ENCODE results near the gene SLC6A20. TPM values are rescaled to one million over a fixed set of nuclear protein-coding genes. Genes with fewer than 3 reads are reported as not detected.

Gene SLC6A20, protein sequence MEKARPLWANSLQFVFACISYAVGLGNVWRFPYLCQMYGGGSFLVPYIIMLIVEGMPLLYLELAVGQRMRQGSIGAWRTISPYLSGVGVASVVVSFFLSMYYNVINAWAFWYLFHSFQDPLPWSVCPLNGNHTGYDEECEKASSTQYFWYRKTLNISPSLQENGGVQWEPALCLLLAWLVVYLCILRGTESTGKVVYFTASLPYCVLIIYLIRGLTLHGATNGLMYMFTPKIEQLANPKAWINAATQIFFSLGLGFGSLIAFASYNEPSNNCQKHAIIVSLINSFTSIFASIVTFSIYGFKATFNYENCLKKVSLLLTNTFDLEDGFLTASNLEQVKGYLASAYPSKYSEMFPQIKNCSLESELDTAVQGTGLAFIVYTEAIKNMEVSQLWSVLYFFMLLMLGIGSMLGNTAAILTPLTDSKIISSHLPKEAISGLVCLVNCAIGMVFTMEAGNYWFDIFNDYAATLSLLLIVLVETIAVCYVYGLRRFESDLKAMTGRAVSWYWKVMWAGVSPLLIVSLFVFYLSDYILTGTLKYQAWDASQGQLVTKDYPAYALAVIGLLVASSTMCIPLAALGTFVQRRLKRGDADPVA
- total RNA-seq, result 0.50 and 3.5 TPM in 2 replicates

DNA sequence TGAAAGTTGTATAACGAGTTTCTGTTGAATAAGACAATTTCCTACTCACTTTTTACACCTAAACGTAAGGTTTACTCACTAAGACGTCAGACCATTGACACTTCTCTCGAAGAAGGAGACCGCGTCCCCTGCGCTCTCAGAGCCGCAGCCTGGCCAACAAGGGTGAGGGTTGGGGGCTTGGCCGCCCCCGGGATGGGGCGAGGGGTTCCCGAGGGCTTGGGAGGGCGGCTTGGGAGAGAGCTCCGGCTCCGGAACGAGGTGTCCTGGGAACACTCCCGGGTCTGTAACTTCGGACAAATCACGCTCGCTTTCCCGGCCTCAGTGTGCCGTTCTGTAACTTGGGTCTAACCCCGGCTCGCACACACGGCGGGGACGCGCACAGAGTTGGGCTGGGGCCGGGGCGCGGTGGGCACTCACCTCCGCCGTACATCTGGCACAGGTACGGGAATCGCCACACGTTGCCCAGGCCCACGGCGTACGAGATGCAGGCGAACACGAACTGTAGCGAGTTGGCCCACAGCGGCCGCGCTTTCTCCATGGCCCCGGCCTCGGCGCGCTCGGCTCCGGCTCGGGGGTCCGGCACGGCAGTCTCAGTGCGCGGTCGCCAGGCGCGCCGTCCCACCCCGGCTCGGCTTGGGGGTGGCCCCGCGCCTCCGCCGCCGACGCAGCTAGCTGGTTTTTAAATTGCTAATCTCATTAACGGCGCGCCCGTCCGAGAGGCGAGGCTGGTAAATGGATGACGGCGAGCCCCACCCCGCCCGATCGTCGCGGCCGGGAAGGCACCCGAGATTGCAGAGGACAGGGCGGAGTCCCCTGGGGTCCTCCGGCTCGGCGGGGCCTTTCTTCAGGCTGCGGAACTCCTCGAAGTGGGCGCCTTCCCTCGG is at the start of gene SLC6A20:
Gene SLC6A20 (minus strand): TSS at position 655 of the 884 bp plus-strand sequence. CDS start 117 bp downstream, at position 538.
- DNase-seq (ENCODE audit: low read depth), result no peak

DNA sequence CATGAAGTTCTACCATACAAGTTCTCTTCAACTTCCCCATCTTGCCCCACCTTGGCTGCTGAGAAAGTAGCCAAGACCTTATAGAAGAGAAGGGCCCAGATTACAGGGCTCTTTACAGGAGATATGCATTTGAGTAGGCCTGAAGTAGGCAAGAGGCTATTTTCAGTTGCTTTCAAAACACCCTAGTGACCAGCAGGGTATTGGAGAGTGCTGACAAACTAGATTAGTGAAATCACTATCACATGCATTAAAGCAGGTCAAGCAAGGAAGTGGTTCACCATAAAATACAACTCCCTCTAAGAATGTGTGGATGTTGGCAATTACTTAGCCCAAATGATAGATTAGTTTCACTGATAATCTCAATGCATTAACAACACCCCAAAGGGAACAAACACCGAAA is 48.3 kb upstream of the SLC6A20 start:
- DNase-seq (ENCODE audit: low read depth), result no peak

GRCh38 chr3:45842851-45843625 is 46.7 kb upstream of the SLC6A20 start:
- no peak for DNase-seq (ENCODE audit: low read depth)

DNA sequence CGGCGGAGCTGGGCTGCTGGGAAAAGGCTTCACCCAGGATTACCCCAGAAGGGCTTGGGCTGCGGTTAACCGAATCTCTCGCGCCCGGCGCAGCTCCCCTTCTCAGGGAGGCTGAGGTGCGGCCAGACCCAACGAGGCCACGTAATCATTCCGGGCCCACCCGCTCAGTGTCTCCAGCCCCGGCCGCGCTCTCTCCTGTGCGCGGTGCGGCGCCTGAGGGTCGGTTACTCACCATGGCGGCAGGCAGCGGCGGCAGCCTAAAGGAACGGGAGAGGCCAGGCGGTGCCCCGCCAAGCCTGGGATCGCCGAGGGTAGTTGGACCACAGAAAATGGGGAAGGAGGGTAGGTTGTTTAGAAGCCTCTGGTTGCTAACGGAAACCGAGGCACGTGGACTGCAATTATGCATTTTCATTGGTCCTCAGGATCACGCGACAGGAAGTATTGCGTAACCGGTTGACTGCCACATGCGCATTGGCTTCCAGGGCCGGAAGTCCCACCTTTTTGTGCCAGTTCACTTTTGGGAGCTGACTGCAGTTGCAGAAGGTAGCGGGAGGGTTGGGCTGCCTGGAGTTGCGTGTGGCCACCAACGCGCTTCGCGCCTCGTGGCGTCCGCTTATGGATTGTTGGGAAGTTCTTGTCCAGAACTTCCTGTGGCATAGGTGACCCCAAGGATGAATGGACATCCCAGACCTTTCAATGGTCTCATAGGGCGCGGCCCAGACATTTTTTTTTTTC is 45.6 kb upstream of the SLC6A20 start, which contains the start of gene LZTFL1:
Gene LZTFL1 (minus strand): TSS at position 363 of the 735 bp plus-strand sequence. CDS start 128 bp downstream, at position 235.
- peak; percentile 98 for DNase-seq (ENCODE audit: low read depth)

DNA sequence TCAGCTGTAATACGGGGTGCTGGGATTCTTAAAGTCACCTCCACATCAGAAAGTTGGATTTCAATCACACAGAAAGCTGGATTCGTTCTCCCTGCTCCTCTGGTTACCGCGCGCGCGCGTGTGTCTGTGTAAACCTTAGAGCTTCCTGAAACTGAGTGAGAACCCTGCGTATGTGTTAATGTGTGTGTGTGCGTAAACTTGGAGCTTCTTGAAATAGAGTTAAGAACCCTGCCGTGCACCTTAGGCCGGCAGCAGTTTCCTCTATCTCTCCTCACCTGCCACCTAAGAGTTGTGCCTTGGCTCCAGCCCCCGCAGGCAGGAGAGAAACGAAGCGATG is 45.1 kb upstream of the SLC6A20 start:
- DNase-seq (ENCODE audit: low read depth), result peak; percentile 27

DNA sequence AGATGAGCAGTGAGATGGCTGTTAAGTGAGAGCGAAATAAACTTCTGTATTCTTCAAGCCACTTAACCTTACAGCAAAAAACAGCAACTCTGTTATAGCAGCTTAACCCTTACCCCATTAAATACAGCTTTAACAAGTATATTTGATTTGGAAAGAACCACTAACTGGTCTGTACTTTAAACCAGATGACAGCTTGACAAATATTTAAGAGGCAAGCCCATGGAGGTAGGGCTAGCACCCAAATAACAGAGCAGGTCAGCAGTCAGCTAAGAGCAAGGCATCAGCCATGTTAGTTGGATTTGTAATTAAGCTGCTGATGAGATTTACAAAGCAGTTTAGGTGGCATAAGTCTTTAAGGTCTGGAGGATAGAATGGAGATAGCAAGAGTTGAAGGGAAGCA is 42.1 kb upstream of the SLC6A20 start:
- no peak for DNase-seq (ENCODE audit: low read depth)

DNA sequence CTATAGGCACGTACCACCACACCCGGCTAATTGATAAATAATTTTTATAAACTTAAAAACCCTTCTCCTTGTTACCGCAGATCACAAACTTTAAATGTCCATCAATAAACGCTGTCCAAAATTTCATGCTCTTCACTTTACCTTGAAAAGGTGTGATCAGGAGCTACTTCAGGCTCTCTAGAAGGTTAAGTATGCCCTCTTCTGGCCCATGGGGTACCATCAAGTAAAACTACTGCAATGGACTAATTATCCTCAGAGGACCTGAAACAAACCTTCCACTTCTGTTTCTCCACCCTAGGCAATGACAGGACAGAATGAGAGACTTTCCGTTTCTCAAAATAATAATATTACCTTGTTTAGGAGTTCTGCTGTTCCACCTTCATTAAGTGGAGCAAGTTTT is 36.4 kb upstream of the SLC6A20 start:
- peak; percentile 56 for DNase-seq (ENCODE audit: low read depth)

DNA sequence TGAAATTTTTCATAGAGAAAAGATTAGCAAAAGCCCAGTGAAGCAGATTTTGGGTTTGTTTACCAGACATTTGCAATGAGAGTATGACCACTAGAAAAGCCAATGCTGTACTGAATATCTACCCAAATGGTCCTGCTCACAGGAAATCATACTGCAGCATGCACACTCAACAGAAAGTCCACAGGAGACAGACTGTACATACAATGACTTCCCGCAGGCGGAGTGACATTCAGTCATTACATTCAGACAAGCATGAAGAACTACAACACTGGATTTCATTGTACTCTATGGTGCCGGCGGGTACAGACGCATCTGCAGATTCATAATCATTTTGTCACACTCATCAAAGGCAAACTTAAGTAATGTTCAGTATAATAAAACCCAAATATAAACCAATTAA is 33.8 kb upstream of the SLC6A20 start:
- DNase-seq (ENCODE audit: low read depth), result no peak

DNA sequence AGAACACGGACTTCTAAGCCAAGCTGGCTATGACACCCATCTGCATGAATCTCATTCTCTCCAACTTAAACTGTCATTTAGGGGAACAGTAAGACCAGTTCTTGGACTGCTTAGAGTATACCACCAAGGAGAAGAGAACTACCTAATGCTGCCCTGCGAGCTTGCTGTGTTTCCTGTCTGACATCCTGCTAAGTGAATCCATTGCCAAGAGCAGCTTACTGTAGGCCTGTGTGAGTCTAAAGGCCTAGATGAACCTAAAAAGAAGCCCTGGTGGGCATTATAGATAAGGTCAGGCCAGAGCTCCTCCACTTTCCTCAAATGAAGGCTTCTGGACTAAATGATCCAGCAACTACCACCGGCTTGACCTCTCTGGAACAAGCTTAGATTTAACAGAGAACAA is 30.6 kb upstream of the SLC6A20 start:
- DNase-seq (ENCODE audit: low read depth), result no peak

DNA sequence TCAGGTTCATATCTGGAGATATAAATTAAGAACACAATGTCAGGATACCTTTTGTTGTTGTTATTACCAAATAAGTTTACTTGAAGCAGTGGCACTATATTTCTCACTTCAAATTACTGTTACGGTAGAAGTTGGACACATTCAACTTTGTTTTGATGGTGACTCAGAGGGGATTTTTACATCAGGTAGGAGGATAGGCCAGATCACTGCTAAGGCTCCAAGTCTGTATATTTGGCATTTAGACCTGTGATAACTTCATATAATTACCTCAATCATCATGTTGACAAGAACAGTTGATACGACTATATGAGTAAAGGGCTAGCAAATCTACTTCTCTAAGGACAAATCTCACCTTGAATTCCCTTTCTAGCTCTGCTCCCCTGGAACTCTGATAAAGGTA is 30.0 kb upstream of the SLC6A20 start:
- peak; percentile 37 for DNase-seq (ENCODE audit: low read depth)

GRCh38 chr3:45821127-45821526 is 24.8 kb upstream of the SLC6A20 start:
- DNase-seq (ENCODE audit: low read depth), result no peak

DNA sequence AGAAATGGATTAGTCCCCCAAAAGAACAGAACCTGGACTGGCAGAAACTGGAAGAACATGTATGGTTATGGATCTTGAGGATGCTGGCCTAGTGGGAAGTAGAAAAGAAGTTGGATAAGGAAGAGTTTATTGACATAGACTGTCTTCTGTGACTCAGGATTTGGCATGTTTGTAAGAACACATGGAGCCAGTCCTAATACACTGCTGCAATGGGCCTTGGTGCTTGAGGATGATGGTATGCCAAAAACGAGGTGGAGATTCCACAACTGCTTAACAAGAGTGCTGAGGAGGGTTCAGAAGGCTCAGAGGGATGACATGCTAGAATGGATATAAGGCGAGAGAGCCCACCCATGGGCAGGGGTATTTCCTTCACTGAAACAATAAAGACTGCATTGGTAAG is 23.2 kb upstream of the SLC6A20 start:
- no peak for DNase-seq (ENCODE audit: low read depth)

DNA sequence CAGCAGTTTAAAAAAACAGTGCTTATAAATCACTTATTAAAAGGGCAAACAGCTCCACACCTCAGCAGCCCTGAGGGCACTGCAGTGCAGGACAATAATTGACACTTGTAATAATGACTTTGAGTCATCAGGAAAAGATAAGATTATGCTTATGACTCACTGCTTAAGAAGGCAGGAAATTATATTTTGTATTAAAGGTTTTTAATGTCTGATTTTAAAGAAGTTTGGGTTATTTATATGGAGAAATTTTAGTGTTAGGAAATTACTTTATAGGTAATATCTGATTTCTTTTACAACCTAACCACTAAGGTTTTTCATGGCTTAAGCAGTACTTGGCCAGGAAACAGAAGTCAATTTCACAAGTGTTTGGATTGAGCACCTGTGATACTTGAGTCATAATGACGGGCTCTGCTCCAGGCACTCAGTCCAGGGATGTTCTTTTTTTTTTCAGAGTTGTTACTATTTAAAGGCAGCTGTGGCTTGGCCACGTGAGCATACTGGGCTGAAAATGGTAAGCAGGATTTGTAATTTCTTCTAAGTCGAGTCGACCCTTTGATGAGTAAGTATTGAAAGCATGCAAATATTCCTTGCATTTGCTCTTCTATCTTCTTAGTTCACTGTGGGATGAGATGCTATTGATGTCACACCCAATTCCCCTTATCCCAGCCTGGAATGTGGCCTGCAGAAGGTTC is 21.6 kb upstream of the SLC6A20 start:
- peak; percentile 99 for DNase-seq (ENCODE audit: low read depth)

DNA sequence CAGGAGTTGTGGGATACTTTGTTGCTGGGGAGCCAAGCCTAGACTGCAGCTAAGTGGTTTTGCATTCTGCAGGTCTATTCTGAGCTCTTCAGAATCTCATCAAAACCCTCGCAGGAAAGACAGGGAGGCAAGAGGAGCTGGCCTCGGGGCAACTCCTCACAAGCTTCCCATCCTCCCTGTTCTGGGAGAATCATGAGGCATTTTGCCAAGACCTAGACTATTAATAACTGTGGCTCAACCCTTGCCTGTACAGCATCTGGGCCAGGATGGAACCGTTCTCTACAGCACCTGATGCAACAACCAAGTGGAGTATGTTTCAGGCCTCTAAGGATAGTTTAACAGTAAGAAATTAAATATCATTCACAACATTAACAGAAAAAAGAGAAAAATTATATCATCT is 20.2 kb upstream of the SLC6A20 start:
- peak; percentile 48 for DNase-seq (ENCODE audit: low read depth)

- no peak for DNase-seq (ENCODE audit: low read depth)
Measured at GRCh38 chr3:45814322-45814721, 18.0 kb upstream of the SLC6A20 start.

- DNase-seq (ENCODE audit: low read depth), result peak; percentile 37
Measured at GRCh38 chr3:45807681-45808540, 11.6 kb upstream of the SLC6A20 start.

DNA sequence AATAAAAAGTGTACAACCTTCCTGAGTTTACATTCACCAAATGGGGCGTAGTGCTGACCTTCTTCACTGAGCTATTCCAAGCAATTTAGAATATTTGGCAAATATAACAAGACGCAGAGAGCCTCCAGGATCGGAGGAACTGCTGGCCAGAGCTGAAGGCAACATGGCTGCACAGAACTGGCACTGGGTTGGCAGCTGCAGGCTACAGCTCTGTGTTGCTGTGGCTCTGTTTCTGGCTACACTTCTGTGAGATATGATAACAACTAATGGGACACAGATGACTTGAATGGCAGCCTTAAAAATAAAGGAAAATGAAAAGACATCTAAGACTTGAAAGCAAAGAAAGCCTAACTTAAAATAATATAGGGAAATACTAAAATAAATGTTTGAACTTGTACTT is 10.8 kb upstream of the SLC6A20 start:
- no peak for DNase-seq (ENCODE audit: low read depth)

DNA sequence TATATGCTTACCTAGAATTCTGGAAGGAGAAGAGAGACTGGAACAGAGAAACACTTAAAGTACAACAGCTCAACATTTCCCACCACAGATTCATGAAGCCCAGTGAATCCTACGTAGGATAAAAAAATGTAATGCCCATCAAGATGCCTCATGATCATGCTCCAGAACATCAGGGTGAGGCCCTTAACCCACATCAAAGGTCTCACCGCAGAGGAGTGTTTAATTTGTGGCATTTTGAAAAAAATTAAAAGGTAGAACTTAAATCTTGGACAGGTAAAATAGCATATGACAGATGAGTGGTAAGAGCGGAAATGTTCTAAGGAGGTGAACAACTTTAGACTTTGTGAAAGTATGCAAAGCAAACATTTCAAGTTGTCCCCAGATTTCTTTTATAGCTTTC is 9.7 kb upstream of the SLC6A20 start:
- DNase-seq (ENCODE audit: low read depth), result no peak

DNA sequence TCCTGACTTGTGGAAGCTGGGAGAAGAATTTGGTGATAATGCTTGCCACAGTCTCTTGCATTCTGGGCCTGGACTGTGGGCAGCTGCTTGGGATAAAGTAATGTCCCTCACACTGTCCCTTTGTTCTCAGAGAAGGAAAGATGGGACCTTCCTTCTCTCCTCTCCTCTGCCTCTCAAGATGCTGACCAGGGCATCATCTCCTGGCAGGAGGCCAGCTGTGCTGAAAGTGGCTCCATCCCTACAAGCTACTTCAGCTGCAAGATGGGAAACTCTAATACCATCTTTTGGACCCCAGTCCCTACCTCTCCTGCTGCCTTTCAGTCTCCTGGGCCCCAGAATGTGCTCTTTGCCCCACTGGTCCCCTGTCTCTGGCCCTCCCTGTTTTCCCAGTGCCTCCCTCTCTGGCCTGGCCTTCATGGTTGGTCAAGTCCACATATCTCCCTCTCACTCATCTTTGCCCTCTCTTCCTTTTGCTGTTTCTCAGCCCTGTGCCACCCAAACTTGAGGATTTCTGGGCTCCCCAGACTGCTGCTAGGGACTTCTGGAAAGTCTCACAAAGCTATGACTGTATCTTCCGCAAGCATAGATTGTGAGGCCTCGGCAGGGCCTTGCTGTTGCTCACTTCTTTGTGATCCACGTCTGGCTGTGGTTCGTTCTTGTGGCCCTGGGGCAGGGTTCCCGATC is 7.1 kb upstream of the SLC6A20 start:
- DNase-seq (ENCODE audit: low read depth), result no peak
